GM21390 (cell line): ENCODE data around the gene TSPAN9.

Experiments
- ATAC-seq: cut with Tn5 transposase; IDR thresholded peaks from one replicate; pipeline ENCODE4 v1.9.1; 2021; ENCODE audit not compliant: unreplicated experiment

Gene TSPAN9

DNA sequence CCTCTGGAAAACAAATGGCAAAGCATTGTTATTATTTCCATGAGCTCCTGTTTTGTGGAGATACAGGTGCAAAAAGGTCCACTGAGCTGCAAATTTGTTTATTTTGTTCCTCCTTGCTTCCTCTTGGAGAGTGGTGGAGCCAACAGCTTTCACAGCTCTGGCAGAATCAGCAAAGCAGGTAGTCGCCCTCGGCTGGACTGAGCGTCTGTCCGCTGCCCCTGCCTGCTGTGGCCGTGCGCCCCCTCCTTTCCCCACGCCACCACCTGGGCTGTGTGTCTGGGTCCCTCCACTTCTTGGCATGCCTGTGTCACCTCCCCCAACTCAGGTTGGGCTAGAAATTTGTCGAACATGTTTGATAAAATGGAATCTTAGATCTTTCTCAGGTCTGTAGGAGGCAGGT lies 188.2 kb downstream of the TSPAN9 start:
- no peak for ATAC-seq

DNA sequence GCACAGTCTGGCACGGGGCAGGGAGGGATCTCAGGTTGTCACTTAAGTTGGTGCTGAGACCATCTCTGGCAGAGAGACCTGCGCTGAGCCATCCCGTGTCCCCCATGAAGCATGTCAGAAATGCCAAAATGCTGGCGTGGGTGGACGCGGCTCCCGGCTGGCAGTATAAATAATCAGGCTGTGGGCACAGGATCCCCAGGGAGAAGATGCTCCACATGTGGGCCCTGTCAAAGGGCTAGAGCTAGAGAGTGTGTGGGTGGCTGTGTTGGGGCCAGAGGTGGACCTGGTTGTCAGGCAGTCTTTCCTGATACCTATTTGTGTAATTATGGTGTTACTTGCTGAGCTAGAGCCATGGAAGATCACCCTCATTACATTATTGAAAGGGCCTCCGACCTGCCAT lies 189.5 kb downstream of the TSPAN9 start:
- no peak for ATAC-seq

DNA sequence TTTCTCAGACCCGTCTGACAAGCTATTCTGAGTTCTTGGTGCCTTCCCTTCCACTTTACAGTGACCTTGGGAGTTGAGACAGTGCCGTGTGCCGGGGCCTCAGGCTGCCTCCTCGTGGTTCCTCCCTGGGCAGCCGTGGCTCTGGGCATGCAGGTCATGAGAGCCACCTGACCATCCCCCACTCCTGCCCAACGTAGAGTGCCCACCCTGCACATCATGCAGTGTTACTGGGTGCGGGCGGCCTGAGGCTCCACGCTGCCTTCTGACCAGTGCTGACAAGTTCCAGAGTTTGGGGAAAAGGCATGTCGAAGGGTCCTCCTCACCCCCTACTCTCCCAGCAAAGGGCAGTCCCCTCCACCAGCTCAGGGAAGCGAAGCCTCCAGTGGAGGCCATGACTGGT lies 190.5 kb downstream of the TSPAN9 start:
- no peak for ATAC-seq

DNA sequence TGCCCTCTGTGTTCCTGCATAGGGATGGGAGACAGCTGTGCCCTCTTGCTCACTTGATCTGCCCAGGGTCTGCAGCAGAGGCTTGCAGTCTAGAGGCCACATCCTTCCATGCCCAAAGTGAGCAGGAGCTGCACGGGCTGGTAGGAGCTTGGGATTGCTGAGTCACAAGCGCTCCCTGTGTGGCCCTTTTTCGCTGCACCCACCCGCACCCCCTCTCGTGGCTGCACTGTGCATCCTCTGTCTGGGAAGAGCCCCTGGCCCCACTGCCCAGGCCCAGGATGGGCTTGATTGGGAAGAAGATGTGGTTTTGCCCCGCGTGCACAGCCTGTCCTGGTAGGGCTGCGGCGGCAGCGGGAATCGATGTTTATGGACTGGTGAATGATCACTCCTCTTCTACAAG lies 192.4 kb downstream of the TSPAN9 start:
- no peak for ATAC-seq

DNA sequence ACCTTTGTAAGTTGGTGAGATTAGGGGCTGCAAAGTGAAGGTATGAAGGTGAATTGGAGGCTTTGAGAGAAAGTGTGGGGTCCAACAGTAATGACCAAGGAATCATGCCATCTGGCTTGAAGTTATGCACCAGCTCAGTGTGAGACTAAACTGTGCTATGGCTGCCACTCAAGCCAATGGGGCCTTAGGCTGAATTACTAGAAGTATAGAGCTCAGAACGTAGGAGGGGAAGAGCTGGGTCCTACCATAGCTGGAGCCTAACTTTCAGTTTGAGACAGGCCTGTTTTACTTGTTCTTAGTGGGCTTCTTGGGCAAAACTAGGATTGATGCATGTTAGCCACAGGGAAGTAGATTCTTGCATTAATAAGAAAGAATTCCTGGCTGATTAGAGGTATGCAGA lies 194.0 kb downstream of the TSPAN9 start:
- ATAC-seq, result no peak

DNA sequence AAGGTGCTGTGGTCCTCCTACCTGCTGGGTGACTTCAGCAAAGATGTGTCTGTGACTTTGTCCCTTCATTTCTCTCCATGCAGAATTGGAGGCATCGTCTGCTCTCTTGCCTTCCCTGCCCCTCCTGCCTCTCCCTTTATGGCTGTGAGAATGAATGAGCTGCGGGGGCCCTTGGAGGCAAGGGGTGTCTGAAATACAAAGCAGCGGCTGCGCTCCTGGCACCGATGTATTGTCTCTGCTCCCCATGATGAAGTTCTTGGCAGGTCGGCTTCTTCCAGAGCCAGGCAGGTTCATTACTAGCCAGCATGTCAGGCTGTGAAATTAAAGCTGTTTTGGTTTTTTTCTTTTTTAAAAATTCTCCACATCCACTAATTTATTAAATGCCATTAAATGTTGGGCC lies 194.5 kb downstream of the TSPAN9 start:
- ATAC-seq, result no peak

DNA sequence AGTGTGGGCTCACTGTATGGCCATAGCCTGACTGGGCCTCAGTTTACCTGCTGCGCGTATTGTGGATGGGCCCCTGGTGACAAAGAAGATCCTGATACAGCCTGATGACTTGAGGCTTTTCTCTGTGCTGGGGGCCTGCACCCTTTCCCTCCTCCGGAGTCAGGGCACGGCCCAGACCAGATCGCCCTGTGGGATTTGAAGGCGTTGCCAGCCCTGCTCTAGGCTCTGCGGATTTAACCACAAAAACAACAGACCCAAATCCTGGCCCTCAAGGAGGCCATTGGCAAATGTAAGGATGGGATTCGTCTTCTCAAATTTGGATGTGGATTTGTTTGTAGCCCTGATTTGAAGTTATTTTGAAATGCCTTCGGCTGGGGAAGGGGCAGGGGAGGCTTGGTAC lies 195.8 kb downstream of the TSPAN9 start:
- ATAC-seq, result no peak

DNA sequence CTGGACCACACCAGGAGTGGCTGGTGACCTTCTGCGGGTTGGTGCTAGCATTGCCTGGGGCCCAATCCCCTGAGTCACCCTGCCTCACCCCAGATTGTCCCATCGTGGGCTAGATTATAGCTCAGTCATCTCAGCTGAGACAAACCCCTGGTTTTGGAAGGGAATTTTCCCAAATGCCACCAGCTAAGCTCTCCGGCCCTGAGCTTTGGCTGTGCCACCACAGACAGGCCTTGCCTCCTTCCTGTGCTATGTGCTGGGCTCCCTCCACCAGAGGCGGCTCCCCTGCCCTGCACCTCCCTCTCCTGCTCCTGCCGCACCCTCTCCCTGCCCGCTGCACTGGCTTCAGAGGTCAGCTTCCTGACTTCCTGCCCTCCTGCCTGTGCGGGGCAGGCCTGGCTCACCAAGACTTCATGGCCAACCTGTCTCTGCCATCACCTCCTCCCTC lies 196.3 kb downstream of the TSPAN9 start:
- no peak for ATAC-seq

DNA sequence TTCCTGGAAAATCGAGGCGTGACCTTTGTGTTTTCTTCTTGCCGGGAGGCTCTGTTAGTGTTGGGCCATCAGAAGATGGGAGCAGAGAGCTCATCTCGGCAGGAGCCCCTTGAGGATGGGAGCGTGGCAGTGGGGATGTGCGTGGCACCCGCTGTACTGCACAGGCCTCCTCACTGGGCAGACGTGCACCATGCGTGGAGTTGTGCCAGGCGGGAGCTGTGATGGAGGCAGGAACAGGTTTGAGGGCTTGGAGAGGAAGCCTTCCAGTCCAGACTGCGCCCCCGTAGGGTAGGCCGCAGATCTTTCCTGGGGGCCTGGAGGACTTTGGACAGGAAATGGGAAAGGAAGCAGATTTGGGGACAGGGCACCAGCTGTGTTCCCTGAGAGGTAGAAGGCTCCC lies 197.5 kb downstream of the TSPAN9 start:
- no peak for ATAC-seq

DNA sequence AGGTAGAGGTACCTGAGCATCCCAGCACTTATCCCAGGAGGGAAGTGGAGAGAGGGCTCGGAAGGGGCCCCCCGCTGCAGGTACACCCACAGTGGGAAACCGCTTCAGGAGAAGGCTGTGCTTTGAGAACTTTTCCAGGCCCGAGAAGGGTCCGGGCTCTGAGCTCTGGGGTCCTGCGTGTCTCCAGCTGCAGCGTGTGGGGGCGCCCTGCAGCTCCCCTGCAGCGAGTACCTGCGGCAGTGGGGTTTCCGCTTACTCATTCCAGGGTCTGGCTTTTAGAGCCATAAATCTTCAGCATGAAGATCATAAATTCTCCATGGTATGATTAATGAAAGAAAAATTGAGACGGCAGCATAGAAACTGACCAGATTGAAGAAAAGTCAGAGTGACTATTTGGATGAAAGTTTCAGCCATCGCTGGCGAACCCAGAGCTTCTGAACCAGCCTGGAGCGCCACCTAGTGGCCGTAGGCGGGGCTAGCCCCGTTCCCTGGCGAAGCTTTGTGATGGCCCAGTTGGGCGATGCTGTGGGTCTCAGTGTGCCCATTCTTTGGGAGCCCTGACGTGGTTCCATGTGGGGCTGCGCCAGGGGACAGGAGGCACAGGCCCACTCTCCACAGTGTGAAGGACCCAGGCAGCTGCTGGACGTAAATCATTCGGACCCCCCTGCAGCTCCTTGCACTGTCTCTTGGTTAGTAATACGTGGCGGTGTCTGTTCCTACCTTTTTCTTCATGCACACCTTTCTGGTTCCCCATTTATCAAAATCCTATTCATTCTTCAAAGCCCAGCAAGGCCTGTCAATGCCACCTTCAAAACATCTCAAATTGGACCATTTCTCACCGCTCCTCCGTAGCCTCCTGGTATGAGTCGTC lies 198.2 kb downstream of the TSPAN9 start:
- no peak for ATAC-seq

DNA sequence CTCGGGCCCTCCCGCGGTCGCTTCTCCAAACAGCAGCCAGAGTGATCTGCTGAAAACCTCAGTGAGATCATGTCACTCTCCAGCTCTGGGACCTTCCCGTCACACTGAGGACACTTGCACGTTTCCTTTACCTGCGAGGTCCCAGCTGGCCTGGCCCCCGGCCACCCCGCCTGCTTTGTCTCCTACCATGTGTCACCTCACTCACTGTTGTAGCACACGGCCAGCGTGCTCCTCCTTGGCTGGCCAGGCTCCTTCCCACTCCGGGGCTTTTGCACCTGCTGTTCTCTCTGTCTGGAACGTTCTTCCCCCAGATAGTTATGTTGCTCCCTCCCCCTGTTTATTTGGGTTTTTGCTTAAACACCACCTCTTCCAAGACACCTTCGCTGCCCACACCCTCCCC lies 199.0 kb downstream of the TSPAN9 start:
- ATAC-seq, result no peak

DNA sequence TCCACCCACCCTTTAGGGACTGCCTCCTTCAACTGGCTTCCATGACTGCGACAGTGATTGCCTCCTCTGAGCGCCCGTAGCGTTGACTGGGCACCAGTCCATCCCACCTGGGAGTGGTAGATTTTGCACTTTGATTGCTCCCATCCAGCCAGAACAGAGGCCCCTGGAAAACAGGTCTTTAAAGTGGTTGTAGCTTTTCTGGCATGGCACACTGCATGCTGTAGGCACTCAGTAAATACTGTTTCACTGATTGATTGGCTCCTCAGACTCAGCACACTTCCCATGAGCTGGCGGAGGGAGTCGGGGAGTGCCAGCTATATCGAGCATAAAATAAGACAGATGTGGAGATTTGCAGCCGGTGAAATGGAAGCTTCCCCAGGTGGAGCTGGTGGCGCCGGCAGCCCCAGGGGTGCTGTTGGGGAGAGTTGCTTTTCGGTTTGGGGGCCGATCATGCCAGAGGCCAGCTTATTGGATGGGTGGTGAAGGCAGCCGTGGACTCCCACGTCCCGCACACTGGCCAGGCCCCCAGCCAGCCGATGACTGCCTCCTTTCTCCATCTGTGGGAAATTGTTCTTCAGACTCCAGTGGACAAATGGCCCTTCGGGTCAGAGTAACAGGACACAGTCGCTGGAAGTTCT lies 200.2 kb downstream of the TSPAN9 start:
- ATAC-seq, result no peak

DNA sequence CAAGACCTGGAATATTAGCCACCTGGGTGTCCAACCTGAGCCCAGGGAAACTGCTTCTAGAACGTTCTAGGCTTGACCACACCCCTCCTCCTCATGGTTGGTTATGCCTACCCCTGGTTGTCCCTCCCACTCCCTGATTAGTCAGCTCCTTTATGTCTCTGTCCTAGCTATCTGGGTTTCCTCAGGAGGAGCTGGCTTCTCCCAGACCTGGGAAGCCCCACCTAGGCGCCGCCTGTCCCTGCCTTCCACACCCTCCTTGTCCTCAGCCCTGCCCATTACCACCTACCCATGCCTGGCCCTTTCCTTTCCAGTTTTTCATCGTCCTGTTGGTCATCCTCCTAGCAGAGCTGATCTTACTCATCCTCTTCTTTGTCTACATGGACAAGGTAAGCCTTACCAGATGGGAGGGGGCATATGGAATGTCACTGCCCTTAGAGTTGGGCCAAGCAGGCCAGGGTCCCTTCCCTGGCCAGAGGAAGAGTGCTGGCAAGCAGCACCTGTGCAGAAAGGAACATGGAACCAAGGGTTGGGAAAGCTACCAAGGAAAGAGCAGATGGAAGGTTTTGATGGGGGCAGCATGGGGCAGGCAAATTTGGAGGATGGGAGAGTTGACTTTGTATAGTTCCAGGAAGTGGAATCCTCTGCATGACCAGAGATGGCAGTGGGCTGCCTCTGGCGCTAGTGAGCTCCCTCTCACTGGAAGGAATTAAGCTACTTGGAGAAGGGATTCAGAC lies 201.7 kb downstream of the TSPAN9 start:
- no peak for ATAC-seq

DNA sequence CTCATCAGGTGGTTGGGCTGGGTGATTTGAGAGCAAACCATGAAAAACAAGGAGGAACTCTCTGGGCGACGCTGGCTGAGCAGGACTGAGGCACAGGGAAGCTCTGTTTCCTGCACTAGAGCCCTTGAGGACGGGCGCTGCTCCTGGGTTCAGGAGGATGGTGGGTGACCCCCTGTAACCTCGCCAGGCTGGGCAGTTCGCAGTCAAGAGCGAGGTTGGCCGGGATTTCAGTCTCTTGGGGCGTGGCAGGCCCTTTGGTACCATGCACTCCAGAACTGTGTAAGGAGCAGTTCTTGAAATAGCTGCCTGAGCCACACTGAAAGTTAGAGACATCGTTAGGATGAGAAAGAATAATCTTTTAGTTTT lies 202.2 kb downstream of the TSPAN9 start:
- ATAC-seq, result no peak

DNA sequence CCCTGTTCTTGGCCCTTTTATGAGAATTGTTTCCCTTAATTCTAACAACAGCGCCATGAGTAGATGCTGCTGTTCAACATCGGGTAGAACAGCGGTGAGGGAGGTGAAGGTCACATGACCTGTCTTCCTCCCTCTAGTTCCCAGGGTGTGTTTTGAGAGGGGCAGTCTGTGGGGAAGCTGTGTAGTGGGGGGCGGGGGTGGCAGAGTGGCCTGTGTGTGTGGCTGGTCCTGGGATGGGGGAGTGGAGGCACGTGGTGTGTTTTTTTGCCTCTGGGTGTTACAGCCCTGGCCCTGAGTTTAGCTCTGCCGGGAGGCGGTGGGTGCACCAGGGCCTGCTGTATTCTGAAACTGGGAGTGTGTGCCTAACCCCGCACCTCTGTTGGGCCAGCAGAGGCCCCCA lies 202.7 kb downstream of the TSPAN9 start:
- ATAC-seq, result no peak

DNA sequence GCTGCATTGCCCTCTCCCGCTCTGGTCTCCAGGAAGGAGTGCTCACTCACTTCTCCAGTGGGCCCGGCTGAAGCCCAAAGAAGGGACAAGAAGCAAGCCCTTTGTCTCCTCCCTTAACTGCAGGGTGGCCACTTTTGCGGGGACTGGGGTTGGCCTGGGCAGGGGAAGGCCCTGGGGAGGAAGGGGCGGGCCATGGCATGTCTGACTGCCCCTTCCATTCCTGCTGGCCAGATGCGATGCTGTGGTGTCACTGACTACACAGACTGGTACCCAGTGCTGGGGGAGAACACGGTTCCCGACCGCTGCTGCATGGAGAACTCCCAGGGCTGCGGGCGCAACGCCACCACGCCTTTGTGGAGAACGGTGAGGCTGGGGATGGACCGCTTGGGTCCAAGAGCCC lies 203.8 kb downstream of the TSPAN9 start:
- ATAC-seq, result no peak

DNA sequence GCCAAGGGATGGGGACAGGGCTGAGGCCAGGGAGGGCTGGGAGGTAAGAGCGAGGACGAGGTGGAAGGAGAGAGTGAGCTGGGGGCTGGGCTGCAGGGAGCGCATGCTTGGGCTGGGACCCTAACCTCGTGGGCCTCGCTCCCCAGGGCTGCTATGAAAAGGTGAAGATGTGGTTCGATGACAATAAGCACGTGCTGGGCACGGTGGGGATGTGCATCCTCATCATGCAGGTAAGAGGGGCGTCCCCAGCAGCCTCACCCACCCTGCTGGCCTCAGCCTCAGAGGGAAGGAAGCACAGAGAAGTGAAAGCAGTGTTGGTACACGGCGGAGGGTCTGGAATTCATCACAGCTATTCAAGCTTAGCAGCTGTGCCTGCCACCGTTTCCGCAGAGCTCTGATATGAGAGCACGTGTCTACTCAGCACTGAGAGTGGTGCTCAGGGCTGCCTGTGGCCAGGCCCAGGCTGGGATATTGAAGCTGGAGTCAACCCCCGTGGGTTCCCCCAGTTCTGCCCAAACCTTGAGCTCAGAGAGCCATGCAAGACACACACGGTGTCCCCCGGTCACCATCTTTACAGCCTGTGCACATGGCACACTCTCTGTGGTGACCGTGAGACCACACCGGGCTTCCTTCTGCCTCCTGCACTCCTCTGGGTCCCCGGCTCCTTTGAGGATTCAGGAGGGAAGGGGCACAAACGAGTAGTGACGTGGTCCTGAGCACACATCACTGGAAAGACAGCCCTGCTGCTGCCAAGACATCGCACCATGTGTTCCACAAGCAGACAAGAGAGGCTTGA lies 204.6 kb downstream of the TSPAN9 start:
- ATAC-seq, result no peak

DNA sequence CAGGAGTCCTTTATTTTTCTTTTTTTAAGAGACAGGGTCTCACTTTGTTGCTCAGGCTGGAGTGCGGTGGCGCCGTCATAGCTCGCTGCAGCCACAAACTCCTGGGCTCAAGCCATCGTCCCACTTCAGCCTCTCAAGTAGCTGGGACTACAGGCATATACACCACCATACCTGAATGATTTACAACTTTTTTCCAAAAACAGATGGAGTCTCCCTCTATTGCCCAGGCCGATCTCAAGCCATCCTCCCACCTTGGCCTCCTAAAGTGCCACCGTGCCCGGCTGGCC lies 205.1 kb downstream of the TSPAN9 start:
- ATAC-seq, result no peak

DNA sequence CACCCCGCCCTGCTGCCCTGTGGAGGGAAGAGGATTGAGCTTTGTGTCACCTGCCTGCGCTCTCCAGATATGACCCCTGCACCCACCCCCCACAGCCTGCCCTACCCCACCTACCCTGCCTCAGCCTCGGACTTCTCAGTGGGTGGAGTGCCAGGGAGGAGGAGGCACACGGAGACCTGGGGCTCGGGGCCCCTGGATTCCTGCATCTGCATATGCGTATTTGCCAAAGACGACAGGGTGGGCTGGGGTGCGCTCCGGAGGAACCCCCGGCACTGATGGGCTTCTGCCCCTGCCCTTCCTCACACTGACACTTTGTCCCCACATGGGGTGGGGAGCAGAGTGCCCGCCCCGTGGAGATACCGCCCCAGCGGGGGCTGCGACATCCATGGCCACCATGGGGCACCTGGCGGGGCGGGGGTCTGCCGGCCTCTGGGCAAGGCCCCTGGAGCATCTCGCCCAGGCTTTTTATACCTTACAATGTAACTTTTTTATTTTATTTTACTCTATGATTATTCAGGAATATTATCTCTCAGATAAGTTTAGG lies 206.0 kb downstream of the TSPAN9 start:
- ATAC-seq, result no peak

DNA sequence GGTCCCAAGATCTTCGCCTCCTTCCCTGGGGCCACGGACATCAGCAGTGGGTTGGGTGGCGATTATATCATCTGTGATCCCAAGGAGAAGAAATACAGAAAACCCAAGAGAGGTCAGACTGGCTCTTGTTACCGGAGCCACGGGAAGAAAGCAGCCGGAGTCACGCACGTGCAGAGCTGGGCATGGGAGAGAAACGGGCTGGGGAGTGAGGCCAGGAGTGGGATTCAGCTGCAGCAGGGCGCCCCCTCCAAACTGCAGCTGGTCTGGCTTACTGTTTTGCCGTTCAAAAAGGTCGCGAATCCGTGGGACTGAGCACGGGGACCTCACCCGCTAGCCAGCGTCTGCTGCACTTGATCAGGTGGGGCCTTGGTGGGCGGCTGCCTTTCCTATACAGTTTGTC lies 207.2 kb downstream of the TSPAN9 start:
- ATAC-seq, result no peak

DNA sequence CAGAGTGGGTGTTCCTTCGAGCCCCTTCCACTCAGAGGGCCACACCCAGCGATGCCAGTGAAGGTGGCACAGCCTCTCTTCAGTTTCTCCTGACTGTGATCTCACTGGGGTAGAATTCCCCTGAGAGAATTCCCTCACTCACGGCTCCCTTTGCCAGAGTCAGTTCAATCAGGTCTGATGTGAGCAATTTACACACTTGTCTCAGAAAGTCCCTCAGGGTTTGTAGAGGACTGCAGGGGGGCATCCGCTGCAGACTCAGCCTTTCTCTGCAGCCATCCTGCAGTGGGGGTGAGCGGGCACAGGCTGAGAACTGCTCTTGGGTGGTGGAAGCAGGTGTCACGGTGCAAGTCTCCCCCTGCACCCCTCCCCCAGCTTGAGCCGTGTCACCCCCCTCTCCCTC lies 208.4 kb downstream of the TSPAN9 start:
- ATAC-seq, result no peak
